CD4-positive, alpha-beta T cell treated with Interleukin-17A for 1 hour (primary cell): ENCODE results near the gene TRMT11.

Source experiments
- DNase-seq: peaks from one replicate; pipeline ENCODE4 v3.0.0-alpha.2; 2020

TRMT11 gene

GRCh38 chr6:126077810-126078776, 91.8 kb downstream of the TRMT11 start:
- no peak for DNase-seq

GRCh38 chr6:126083875-126084274, 97.5 kb downstream of the TRMT11 start:
- DNase-seq, result no peak

DNA sequence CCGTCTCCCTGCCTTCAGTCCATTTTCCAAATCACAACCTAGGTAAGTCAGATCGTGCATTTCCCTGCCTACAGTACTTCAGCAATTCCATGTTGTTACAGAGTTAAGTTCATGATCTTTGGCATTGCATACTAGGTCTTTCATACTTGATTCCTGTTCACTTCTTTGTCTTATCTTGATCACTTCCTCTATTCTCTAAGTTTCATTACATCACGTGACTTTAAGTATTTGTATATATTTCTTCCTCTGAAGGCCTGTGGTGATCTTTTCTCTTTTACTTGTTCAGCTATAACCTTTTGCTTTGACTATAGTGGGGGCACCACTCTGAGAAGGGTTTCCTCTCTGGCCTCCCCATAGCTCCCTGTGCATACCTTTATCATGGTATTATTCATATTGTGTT, 100.2 kb downstream of the TRMT11 start:
- no peak for DNase-seq
